HG03520 (cell line): ENCODE measurements around the gene GMCL2.

ENCODE experiments used
- ATAC-seq: cut with Tn5 transposase; IDR thresholded peaks from one replicate; pipeline ENCODE4 v1.9.1; 2021; ENCODE audit warnings: mild to moderate bottlenecking, moderate library complexity; ENCODE audit not compliant: unreplicated experiment

Gene GMCL2

GRCh38 chr5:178222292-178222691, 35.1 kb upstream of the GMCL2 start:
- no peak for ATAC-seq

- no peak for ATAC-seq
These were observed 34.7 kb upstream of the GMCL2 start for GRCh38 chr5:178221853-178222252.

- ATAC-seq, result no peak
These were observed 34.1 kb upstream of the GMCL2 start for GRCh38 chr5:178221282-178221681.

DNA sequence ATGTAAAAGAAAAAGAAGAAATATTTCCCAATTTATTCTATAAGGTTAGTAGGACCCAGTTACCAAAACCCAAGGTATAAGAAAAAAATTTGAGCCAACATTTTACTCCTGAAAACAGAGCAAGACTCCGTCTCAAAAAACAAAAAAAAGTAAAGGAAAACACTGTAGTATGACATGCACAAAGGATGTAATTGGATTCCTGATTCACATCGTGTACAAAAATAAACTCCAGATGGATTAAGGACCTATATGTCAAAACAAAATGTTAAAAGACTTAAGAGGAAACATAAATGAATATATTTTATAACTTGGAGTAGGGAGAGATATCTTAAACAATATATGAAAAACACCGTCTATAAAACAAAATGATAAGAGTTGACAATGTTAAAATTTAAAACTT, 31.7 kb upstream of the GMCL2 start:
- ATAC-seq, result no peak

- no peak for ATAC-seq
These were observed 31.1 kb upstream of the GMCL2 start for GRCh38 chr5:178218237-178218776.

- no peak for ATAC-seq
These were observed 29.6 kb upstream of the GMCL2 start for GRCh38 chr5:178216779-178217178.

GRCh38 chr5:178216088-178216534, 28.9 kb upstream of the GMCL2 start:
- no peak for ATAC-seq

- no peak for ATAC-seq
These were observed 28.3 kb upstream of the GMCL2 start for GRCh38 chr5:178215280-178216002.

- ATAC-seq, result no peak
These were observed 27.1 kb upstream of the GMCL2 start for GRCh38 chr5:178214160-178214803.

GRCh38 chr5:178213748-178214151, 26.6 kb upstream of the GMCL2 start:
- ATAC-seq, result no peak

DNA sequence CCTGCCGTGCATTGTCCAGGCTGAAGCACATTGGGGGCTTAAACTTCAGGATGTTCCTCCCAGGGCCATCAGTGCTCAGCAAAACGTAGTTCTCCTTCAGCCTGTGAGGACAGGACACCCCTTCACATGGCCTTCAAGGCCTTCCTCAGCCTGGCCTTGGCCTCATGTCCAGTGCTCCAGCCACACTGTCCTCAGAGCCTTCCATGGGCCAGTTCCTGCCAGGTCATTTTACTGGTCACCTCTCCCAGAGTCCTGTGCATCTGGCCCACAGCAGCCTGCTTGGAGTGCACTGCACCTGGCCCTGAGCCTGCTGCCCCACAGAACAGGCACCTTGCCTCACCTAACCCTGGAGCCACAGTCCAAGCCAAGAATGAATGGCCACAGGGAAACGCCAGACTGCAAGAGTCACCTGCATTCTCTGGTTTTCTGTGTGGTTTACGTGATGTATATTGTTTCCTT, 25.9 kb upstream of the GMCL2 start:
- no peak for ATAC-seq

- no peak for ATAC-seq
These were observed 25.3 kb upstream of the GMCL2 start for GRCh38 chr5:178212241-178213002.

DNA sequence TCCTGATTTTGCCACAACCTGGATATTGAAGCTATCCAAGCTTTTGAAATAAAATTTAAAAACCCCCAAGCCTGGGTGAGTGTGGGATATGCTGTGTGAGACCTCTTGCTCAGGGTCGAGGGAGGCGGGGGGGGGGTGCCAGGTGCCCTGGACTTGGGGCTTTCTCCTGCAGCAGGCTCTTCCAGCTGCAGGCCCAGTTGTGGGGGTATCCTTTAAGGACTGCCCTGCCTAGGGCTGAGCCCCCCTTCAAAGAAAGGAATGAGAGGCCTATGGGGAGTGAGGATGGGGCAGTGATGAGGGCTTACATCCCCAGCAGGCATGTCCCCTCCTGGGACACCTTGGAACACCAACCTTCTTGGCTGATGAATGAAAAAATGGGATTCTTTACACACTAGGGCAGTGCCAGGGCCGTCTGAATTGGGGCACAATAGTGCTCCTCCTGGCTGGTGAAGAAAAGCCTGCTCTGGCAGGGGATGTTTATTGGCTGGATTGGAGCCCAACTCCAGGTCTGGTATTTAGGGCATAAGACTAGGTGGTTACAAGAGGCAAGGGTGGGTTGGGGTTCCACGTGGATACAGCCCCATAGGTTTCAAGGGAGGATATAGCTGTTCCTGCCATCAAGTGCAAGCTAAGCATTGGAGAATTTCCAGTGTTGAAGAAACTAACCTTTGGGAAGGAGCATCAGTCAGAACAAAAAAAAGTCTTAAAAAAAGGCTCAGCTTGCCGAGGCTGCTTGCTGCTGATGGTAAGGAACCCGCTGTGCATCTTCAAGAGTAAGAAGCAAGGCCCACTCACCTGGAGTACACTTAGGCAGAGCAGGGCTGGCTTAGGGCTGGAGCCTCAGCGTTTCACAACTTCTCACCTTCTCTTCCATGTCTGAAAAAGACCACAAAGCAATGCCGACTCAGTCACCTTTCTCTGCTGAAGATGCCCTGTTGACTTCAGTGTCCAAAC, 24.2 kb upstream of the GMCL2 start:
- ATAC-seq, result no peak

- ATAC-seq, result no peak
These were observed 23.5 kb upstream of the GMCL2 start for GRCh38 chr5:178210686-178211085.

DNA sequence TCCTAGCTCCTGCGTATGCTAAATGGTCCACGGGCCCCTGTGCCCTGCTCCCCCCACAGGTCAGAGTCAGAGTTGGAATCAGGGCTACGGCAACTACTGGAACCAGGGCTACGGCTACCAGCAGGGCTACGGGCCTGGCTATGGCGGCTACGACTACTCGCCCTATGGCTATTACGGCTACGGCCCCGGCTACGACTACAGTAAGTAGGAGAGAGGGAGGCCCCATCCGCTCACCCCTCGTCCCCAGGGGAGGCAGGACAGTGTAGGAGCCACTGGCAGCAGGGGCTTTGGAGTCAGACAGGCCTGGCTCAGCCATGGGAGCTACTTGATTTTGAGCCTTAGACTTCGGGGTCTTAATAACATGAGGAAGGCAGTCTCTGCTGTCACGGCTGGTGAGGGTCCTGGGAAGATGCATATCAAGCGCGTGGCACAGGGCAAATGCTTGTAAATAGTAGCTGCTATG, 22.9 kb upstream of the GMCL2 start:
- ATAC-seq, result no peak

DNA sequence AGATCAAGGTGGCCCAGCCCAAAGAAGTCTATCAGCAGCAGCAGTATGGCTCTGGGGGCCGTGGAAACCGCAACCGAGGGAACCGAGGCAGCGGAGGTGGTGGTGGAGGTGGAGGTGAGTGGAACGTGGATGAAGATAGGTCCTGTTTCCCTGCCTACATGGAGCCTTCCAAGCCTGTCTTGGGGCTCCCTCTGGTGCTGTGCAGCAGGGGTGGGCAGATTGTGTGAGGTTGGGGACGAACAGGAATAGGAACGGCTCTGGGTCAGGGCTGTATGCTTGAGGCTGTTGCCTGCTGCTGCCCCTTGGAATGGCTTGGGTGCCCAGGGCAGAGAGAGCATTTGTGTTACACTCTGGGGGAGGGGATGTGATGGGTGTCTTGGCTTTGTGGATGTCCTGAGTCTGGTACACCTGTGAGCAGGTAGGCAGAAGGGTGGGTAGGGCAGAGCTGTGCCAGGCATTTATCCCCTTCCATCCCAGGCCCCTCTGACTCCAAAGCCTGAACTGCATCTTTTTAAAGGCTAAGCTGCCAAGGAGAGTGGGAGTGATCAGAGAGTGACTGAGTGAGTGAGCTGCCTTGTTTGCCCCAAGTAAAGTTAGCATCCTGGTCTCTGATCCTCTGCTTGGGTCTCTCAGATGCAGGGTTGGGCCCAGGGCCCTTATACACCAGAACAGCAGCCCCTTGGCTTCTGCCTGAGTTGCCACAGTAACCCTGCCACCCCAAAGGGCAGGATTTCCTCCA, 22.3 kb upstream of the GMCL2 start:
- no peak for ATAC-seq

GRCh38 chr5:178208540-178209227, 21.5 kb upstream of the GMCL2 start:
- ATAC-seq, result no peak

GRCh38 chr5:178207917-178208280, 20.7 kb upstream of the GMCL2 start:
- no peak for ATAC-seq
